ENCODE results near the gene MROH7. TPM values are rescaled to one million over a fixed set of nuclear protein-coding genes. Genes with fewer than 3 reads are reported as not detected.
A peak's percentile ranks its signal among the peaks of the same experiment; 100 is the strongest.

MROH7 gene
- total and polyA plus RNA-seq, 2 donors from 2014 or later = 3.8 to 5.4 TPM

- Histone ChIP-seq H3K9ac (ENCODE audit: low read length in 3 of 3) (peak overlapping the region in 1 of 3 donors; percentile 15), H3K27me3 (ENCODE audit: control insufficient read depth, insufficient read depth, low read length) (no peaks in the 10 kb centered on the region), H3K4me3 (ENCODE audit: low read length in 3 of 3) (peak overlapping the region in 2 of 3 donors; percentile 19 to 52), H3K4me1 (ENCODE audit: control insufficient read depth in 2 of 3, insufficient read depth in 2 of 3, low read depth in 1 of 3, low read length in 3 of 3) (peaks cover 3 to 25% (median 9%) of the 10 kb centered on the region in 3 donors), H3K9me3 (ENCODE audit: control insufficient read depth in 2 of 3, insufficient read depth in 1 of 3, low read length in 3 of 3) (no peaks in the 10 kb centered on the region), H3K36me3 (ENCODE audit: control insufficient read depth in 2 of 3, insufficient read depth in 3 of 3, low read length in 3 of 3) (peaks cover 0 to 34% (median 8%) of the 10 kb centered on the region in 3 donors), H3K27ac (ENCODE audit: low read depth in 2 of 2, low read length in 2 of 2) (peak overlapping the region in 1 of 2 donors; percentile 86)
- DNase-seq (peak; percentile 49 to 68 (median 54)), FAIRE-seq (no peak)
- intact Hi-C loops (cut with DNase I) = no loop called here
- no peak for TF ChIP-seq CTCF (IDR thresholded peaks at IDR 0.05; ENCODE audit: borderline replicate concordance, extremely low read depth, insufficient read depth)
Measured at GRCh38 chr1:54602554-54602953, 39.0 kb upstream of the MROH7 start.

- Histone ChIP-seq H3K4me1 (ENCODE audit: control insufficient read depth in 2 of 3, insufficient read depth in 2 of 3, low read depth in 1 of 3, low read length in 3 of 3) (peaks cover 3 to 25% (median 9%) of the 10 kb centered on the region in 3 donors), H3K36me3 (ENCODE audit: control insufficient read depth in 2 of 3, insufficient read depth in 3 of 3, low read length in 3 of 3) (peaks cover 0 to 33% (median 10%) of the 10 kb centered on the region in 3 donors), H3K4me3 (ENCODE audit: low read length in 3 of 3) (peak overlapping the region in 1 of 3 donors; percentile 25), H3K27me3 (ENCODE audit: control insufficient read depth, insufficient read depth, low read length) (no peaks in the 10 kb centered on the region), H3K9me3 (ENCODE audit: control insufficient read depth in 2 of 3, insufficient read depth in 1 of 3, low read length in 3 of 3) (no peaks in the 10 kb centered on the region), H3K27ac (ENCODE audit: low read depth in 2 of 2, low read length in 2 of 2) (no peak overlapping the region), H3K9ac (ENCODE audit: low read length in 3 of 3) (no peak overlapping the region)
- no peak for FAIRE-seq
- intact Hi-C loops (cut with DNase I) = no loop called here
- TF ChIP-seq CTCF (IDR thresholded peaks at IDR 0.05; ENCODE audit: borderline replicate concordance, extremely low read depth, insufficient read depth) = no peak
- no peak for DNase-seq
Measured at GRCh38 chr1:54603241-54603640, 38.3 kb upstream of the MROH7 start.

- no peak for TF ChIP-seq CTCF (IDR thresholded peaks at IDR 0.05; ENCODE audit: borderline replicate concordance, extremely low read depth, insufficient read depth)
- Histone ChIP-seq H3K4me1 (ENCODE audit: control insufficient read depth in 2 of 3, insufficient read depth in 2 of 3, low read depth in 1 of 3, low read length in 3 of 3) (peaks cover 3 to 25% (median 9%) of the 10 kb centered on the region in 3 donors), H3K9ac (ENCODE audit: low read length in 3 of 3) (no peak overlapping the region), H3K27ac (ENCODE audit: low read depth in 2 of 2, low read length in 2 of 2) (no peak overlapping the region), H3K9me3 (ENCODE audit: control insufficient read depth in 2 of 3, insufficient read depth in 1 of 3, low read length in 3 of 3) (no peaks in the 10 kb centered on the region), H3K36me3 (ENCODE audit: control insufficient read depth in 2 of 3, insufficient read depth in 3 of 3, low read length in 3 of 3) (peaks cover 0 to 35% (median 11%) of the 10 kb centered on the region in 3 donors), H3K4me3 (ENCODE audit: low read length in 3 of 3) (peak overlapping the region in 1 of 3 donors; percentile 25), H3K27me3 (ENCODE audit: control insufficient read depth, insufficient read depth, low read length) (no peaks in the 10 kb centered on the region)
- FAIRE-seq (no peak), DNase-seq (no peak)
- intact Hi-C loops (cut with DNase I) = no loop called here
Measured at GRCh38 chr1:54604051-54604450, 37.5 kb upstream of the MROH7 start.
